A375 (cell line): ENCODE measurements around the gene VEGFA. TPM values are rescaled to one million over a fixed set of nuclear protein-coding genes. Genes with fewer than 3 reads are reported as not detected.

ENCODE experiments used
- small RNA-seq: library from RNA; depleted of rRNA; stranded (forward); fragments of <200 nt; gene quantifications from one replicate; pipeline ENCODE3, GENCODE V24; 2014
- total RNA-seq: library from RNA; depleted of rRNA; stranded (reverse); fragments of >200 nt; shearing (Covaris generic); gene quantifications from 2 replicates; pipeline ENCODE4 v1.2.3, GENCODE V29; 2014; rRNA removed

Gene VEGFA
- total RNA-seq = 130 and 161 TPM in 2 replicates

GRCh38 chr6:43769526-43770371 lies at the start of gene VEGFA:
VEGFA (plus strand) TSS chr6:43770211.

Small RNA genes within 50 kb of the gene (small RNA-seq; reads per million reads assigned to genes)
- gene AL136131.3 = not detected

Other genes starting within 250 kb of the VEGFA start
- 44.9 and 45.9 TPM in 2 replicates for gene XPO5, start 194.2 kb upstream of the VEGFA start, total RNA-seq
- 7.1 and 8.1 TPM in 2 replicates for gene POLH, start 194.0 kb upstream of the VEGFA start, total RNA-seq
- gene GTPBP2, start 140.9 kb upstream of the VEGFA start, total RNA-seq = 120 and 134 TPM in 2 replicates
- 19.8 and 21.8 TPM in 2 replicates for gene MAD2L1BP, start 134.4 kb upstream of the VEGFA start, total RNA-seq
- not detected in 2 replicates for gene RSPH9, start 125.2 kb upstream of the VEGFA start, total RNA-seq
- gene MRPS18A, start 82.4 kb upstream of the VEGFA start, total RNA-seq = 69.4 and 79.6 TPM in 2 replicates